Epithelial cell of esophagus (primary cell): ENCODE measurements around the gene HPCAL1.

Experiments
- DNase-seq: peaks from one replicate; pipeline ENCODE4 v3.0.0; 2010; ENCODE audit warnings: low read depth
- H3K4me3 ChIP-seq: 2 replicates; pipeline ENCODE4 v1.5.1; 2011; ENCODE audit warnings: mild to moderate bottlenecking, low read length, control low read depth
- TF ChIP-seq, protein P1 (sequence below): IDR thresholded peaks from 2 replicates; pipeline ENCODE4 v1.5.1; 2011; ENCODE audit warnings: low read depth, mild to moderate bottlenecking, low read length, control low read depth, inconsistent platforms; ENCODE audit not compliant: insufficient read depth; ENCODE audit errors: missing control alignments

The HPCAL1 gene

GRCh38 chr2:10281891-10282290, 20.8 kb upstream of the HPCAL1 start:
- H3K4me3 ChIP-seq: no peak overlapping the region
- DNase-seq: no peak
- TF ChIP-seq, protein P1, sequence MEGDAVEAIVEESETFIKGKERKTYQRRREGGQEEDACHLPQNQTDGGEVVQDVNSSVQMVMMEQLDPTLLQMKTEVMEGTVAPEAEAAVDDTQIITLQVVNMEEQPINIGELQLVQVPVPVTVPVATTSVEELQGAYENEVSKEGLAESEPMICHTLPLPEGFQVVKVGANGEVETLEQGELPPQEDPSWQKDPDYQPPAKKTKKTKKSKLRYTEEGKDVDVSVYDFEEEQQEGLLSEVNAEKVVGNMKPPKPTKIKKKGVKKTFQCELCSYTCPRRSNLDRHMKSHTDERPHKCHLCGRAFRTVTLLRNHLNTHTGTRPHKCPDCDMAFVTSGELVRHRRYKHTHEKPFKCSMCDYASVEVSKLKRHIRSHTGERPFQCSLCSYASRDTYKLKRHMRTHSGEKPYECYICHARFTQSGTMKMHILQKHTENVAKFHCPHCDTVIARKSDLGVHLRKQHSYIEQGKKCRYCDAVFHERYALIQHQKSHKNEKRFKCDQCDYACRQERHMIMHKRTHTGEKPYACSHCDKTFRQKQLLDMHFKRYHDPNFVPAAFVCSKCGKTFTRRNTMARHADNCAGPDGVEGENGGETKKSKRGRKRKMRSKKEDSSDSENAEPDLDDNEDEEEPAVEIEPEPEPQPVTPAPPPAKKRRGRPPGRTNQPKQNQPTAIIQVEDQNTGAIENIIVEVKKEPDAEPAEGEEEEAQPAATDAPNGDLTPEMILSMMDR: no peak

GRCh38 chr2:10282611-10283105, 20.0 kb upstream of the HPCAL1 start:
- DNase-seq: no peak
- no peak overlapping the region for H3K4me3 ChIP-seq
- TF ChIP-seq, protein P1: no peak

GRCh38 chr2:10283106-10284062, 19.3 kb upstream of the HPCAL1 start:
- TF ChIP-seq, protein P1: no peak
- DNase-seq: peak; percentile 77
- H3K4me3 ChIP-seq: no peak overlapping the region

DNA sequence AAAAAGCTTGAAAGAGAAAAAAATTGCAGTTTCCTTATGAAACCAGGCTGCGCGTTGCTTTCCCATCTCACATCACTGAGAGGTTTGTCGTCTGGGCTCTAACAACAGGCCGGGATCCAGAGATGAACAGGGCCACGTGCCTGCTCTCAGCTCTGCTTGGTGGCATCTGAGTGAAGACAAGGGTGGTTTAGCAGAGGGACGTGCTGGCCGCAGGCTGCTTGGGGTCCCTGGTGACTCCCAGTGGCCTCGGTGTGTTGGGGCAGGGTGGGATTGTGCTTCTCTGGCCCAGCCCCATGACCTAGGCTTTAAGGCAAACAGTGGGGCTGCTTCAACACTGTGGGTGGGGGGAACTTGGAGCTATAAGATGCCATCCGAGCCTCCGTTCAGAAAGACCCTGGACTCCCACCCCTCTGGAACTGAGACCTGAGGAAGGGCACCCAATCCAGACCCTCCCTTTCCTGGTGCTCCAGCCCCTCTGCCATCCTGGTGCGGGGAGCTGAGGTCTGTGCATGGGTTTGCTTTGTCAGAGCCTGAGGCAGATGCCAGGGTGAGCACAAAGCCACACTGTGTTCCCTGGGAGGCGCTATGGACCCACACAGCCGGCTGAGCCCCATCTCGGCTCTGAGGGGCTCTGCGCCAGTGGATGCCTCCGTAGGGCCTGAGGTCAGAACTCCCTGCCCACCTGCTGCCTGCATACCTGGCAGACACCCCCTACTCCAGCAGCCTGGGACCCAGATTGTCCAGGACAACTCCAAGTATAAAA, 18.4 kb upstream of the HPCAL1 start:
- DNase-seq: no peak
- TF ChIP-seq, protein P1: no peak
- H3K4me3 ChIP-seq: no peak overlapping the region

- TF ChIP-seq, protein P1: no peak
- no peak for DNase-seq
- H3K4me3 ChIP-seq: no peak overlapping the region
These were observed 17.5 kb upstream of the HPCAL1 start for GRCh38 chr2:10285191-10285555.

GRCh38 chr2:10285556-10286198, 17.0 kb upstream of the HPCAL1 start:
- DNase-seq: no peak
- H3K4me3 ChIP-seq: no peak overlapping the region
- TF ChIP-seq, protein P1: no peak
